HG03460 (cell line): ENCODE results near the gene ACOX3.

Experiments used
- ATAC-seq: cut with Tn5 transposase; IDR thresholded peaks from one replicate; pipeline ENCODE4 v1.9.1; 2021; ENCODE audit not compliant: unreplicated experiment

The ACOX3 gene

GRCh38 chr4:8468746-8469535 lies 28.4 kb upstream of the ACOX3 start:
- ATAC-seq = peak; percentile 64

- no peak for ATAC-seq
Observed at GRCh38 chr4:8467016-8467415, 26.5 kb upstream of the ACOX3 start.

- ATAC-seq = no peak
Observed at GRCh38 chr4:8465615-8466611, 25.4 kb upstream of the ACOX3 start.

GRCh38 chr4:8464381-8464780 lies 23.9 kb upstream of the ACOX3 start:
- no peak for ATAC-seq

- ATAC-seq = no peak
Observed at GRCh38 chr4:8463811-8464210, 23.3 kb upstream of the ACOX3 start.

- no peak for ATAC-seq
Observed at GRCh38 chr4:8461616-8462015, 21.1 kb upstream of the ACOX3 start.

GRCh38 chr4:8461086-8461485 lies 20.6 kb upstream of the ACOX3 start:
- ATAC-seq = no peak

- ATAC-seq = no peak
Observed at GRCh38 chr4:8459867-8460445, 19.4 kb upstream of the ACOX3 start.

GRCh38 chr4:8457646-8458252 lies 17.2 kb upstream of the ACOX3 start:
- ATAC-seq = no peak

GRCh38 chr4:8453957-8454356 lies 13.4 kb upstream of the ACOX3 start:
- ATAC-seq = no peak

- ATAC-seq = no peak
Observed at GRCh38 chr4:8451440-8452182, 11.1 kb upstream of the ACOX3 start.

GRCh38 chr4:8446122-8446521 lies 5.6 kb upstream of the ACOX3 start:
- ATAC-seq = no peak

- no peak for ATAC-seq
Observed at GRCh38 chr4:8443801-8444200, 3.3 kb upstream of the ACOX3 start.

GRCh38 chr4:8442596-8443358 lies 2.3 kb upstream of the ACOX3 start:
- no peak for ATAC-seq

GRCh38 chr4:8441499-8442091 lies 1.1 kb upstream of the ACOX3 start:
- no peak for ATAC-seq

GRCh38 chr4:8439914-8440491 lies 520 bp downstream of the ACOX3 start:
- no peak for ATAC-seq

GRCh38 chr4:8439168-8439567 lies 1.4 kb downstream of the ACOX3 start:
- ATAC-seq = no peak

- ATAC-seq = no peak
Observed at GRCh38 chr4:8438743-8439142, 1.8 kb downstream of the ACOX3 start.

GRCh38 chr4:8437281-8437680 lies 3.2 kb downstream of the ACOX3 start:
- ATAC-seq = no peak
